GM23248 (cell line): ENCODE data around the gene ITLN1. TPM values are rescaled to one million over a fixed set of nuclear protein-coding genes. Genes with fewer than 3 reads are reported as not detected.

ENCODE experiments used
- DNase-seq: peaks from one replicate; pipeline ENCODE4 v3.0.0-alpha.2; 2015
- H2AFZ ChIP-seq: fragments of 200-600 bp; sonication (generic); 2 replicates; pipeline ENCODE4 v1.6.1; 2016; ENCODE audit warnings: antibody characterized with exemption
- H3F3A ChIP-seq: fragments of 200-600 bp; sonication (generic); 2 replicates; pipeline ENCODE4 v1.6.1; 2016; ENCODE audit warnings: mild to moderate bottlenecking, antibody characterized with exemption, mixed run types; ENCODE audit not compliant: insufficient read depth
- H3K27ac ChIP-seq: fragments of 200-600 bp; sonication (generic); 2 replicates; pipeline ENCODE4 v1.5.1; 2016; ENCODE audit warnings: mild to moderate bottlenecking
- H3K27me3 ChIP-seq: fragments of 200-600 bp; sonication (generic); replicated peaks from 2 replicates; pipeline ENCODE4 v1.6.1; 2016; ENCODE audit warnings: mild to moderate bottlenecking; ENCODE audit not compliant: insufficient read depth
- H3K36me3 ChIP-seq: fragments of 200-600 bp; sonication (generic); 2 replicates; pipeline ENCODE4 v1.6.1; 2016; ENCODE audit warnings: low read depth, mild to moderate bottlenecking
- H3K4me1 ChIP-seq: fragments of 200-600 bp; sonication (generic); 2 replicates; pipeline ENCODE4 v1.6.1; 2016; ENCODE audit warnings: mild to moderate bottlenecking; ENCODE audit not compliant: insufficient read depth
- H3K4me2 ChIP-seq: fragments of 200-600 bp; sonication (generic); one replicate; pipeline ENCODE4 v1.6.1; 2016; ENCODE audit warnings: mild to moderate bottlenecking; ENCODE audit not compliant: unreplicated experiment
- H3K4me3 ChIP-seq: fragments of 200-600 bp; sonication (generic); 2 replicates; pipeline ENCODE4 v1.5.1; 2016; ENCODE audit warnings: mild to moderate bottlenecking
- H3K79me2 ChIP-seq: fragments of 200-600 bp; sonication (generic); 2 replicates; pipeline ENCODE4 v1.6.1; 2016; ENCODE audit warnings: mild to moderate bottlenecking; ENCODE audit not compliant: insufficient read depth
- H3K9ac ChIP-seq: fragments of 200-600 bp; sonication (generic); 2 replicates; pipeline ENCODE4 v1.6.1; 2016; ENCODE audit warnings: mild to moderate bottlenecking
- H3K9me2 ChIP-seq: fragments of 200-600 bp; sonication (generic); 2 replicates; pipeline ENCODE4 v1.6.1; 2016; ENCODE audit warnings: mixed run types, mild to moderate bottlenecking, moderate library complexity; ENCODE audit not compliant: insufficient read depth
- H3K9me3 ChIP-seq: fragments of 200-600 bp; sonication (generic); one replicate; pipeline ENCODE4 v1.6.1; 2017; ENCODE audit warnings: low read depth
- H4K20me1 ChIP-seq: fragments of 200-600 bp; sonication (generic); 2 replicates; pipeline ENCODE4 v1.6.0; 2016; ENCODE audit not compliant: insufficient read depth
- EZH2 ChIP-seq: fragments of 200-600 bp; sonication (generic); IDR thresholded peaks from 2 replicates; pipeline ENCODE4 v1.6.1; 2018; ENCODE audit warnings: antibody characterized with exemption, mild to moderate bottlenecking; ENCODE audit not compliant: insufficient read depth, poor library complexity, severe bottlenecking
- EZH2phosphoT487 ChIP-seq: fragments of 200-600 bp; sonication (generic); IDR thresholded peaks from 2 replicates; pipeline ENCODE4 v1.6.1; 2018; ENCODE audit warnings: antibody characterized with exemption, moderate library complexity, mild to moderate bottlenecking, low read depth; ENCODE audit not compliant: insufficient read depth
- WGBS, 2 experiments: methylation state at CpG; one replicate each; pipeline ENCODE4 v1.1.6; 2015 to 2017; ENCODE audit warnings: low lambda C conversion rate in 2 of 2, low coverage in 1 of 2; ENCODE audit errors: missing lambda C conversion rate in 2 of 2; 5-methylcytosine and 5-hydroxymethylcytosine counted together
- in situ Hi-C: fragments of 300-500 bp; cut with MboI; formaldehyde crosslinking; loops from 2 replicates; pipeline ENCODE4 v1.15.0; 2020
- polyA plus RNA-seq: library from polyadenylated mRNA; unstranded; fragments of >200 nt; fragmentation: Nextera tagmentation; extraction: Ambion mirVana; gene quantifications from 2 replicates; pipeline ENCODE4 v1.2.1, GENCODE V29; 2016
- total RNA-seq: library from RNA; depleted of rRNA; stranded (reverse); fragments of >200 nt; shearing (Covaris generic); gene quantifications from 2 replicates; pipeline ENCODE4 v1.2.3, GENCODE V29; 2014

ITLN1 gene
- total and polyA plus RNA-seq, 2 experiments from 2014 or later, result not detected

DNA sequence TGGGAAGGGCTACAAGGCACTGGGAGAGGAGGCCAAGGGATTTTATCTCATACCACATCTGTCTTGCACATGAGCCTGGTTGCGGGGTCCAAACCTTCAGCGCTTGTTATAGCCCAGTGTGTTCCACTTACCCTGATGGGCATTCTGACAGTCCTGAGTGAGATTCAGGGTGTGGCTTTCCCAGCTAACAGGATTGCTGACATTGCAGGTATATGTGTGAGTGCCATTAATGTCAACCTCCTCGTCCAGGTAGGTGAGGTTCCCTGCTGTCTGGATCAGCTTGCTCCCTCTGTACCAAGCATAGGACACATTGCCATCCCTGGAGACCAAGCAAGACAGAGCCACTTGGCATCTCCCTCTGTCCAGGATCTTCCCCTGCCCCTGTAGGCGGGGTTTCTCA lies 43.9 kb downstream of the ITLN1 start:
- Histone ChIP-seq H3K4me1 (no peaks in the 10 kb centered on the region), H3K36me3 (no peaks in the 10 kb centered on the region), H3K4me3 (no peak overlapping the region), H3K9me2 (no peaks in the 10 kb centered on the region), H3K4me2 (no peak overlapping the region), H3K27ac (no peak overlapping the region), H3K79me2 (no peaks in the 10 kb centered on the region), H3K9ac (no peak overlapping the region), H3K27me3 (0 out of 2 replicates have a peak, but pooled peaks cover 11% of the 10 kb centered on the region), H3K9me3 (no peaks in the 10 kb centered on the region), H3F3A (no peaks in the 10 kb centered on the region), H4K20me1 (no peaks in the 10 kb centered on the region), H2AFZ (no peak overlapping the region)
- in situ Hi-C loops, result no loop called here
- no peak for DNase-seq
- 20 to 26% methylated on average over 4 of the region's 4 CpGs for WGBS, 2 experiments
- TF ChIP-seq EZH2 (no peak), EZH2phosphoT487 (no peak)

DNA sequence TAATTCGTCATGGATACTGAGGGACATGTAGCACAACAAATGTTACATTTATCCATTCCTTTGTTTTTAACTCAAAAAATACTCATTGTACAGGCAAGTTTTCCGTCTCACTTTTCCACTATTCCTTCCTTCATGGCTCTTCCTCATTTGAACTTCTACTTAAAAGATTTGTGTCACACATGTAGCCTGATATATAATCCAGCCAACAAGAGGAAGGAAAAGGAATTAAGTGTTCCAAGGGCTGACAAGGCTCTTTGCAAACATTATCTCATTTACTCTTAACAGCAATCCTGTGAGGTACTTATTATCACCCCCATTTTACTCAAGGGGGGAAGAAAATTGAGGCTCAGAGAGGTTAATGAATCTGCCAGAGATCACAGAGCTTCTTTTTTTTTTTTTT lies 45.2 kb downstream of the ITLN1 start:
- Histone ChIP-seq H3K27ac (no peak overlapping the region), H3K36me3 (no peaks in the 10 kb centered on the region), H3K9ac (no peak overlapping the region), H3K79me2 (no peaks in the 10 kb centered on the region), H3K4me2 (no peak overlapping the region), H3K9me3 (no peaks in the 10 kb centered on the region), H4K20me1 (no peaks in the 10 kb centered on the region), H3F3A (no peaks in the 10 kb centered on the region), H2AFZ (no peak overlapping the region), H3K4me1 (no peaks in the 10 kb centered on the region), H3K4me3 (no peak overlapping the region), H3K27me3 (0 out of 2 replicates have a peak, but pooled peaks cover 11% of the 10 kb centered on the region), H3K9me2 (no peaks in the 10 kb centered on the region)
- in situ Hi-C loops, result no loop called here
- WGBS, 2 experiments, result 9 to 13% methylated on average over 2 of the region's 2 CpGs
- no peak for DNase-seq
- no peak for TF ChIP-seq EZH2
- TF ChIP-seq EZH2phosphoT487, result no peak

GRCh38 chr1:160838888-160839287 lies 46.1 kb downstream of the ITLN1 start:
- Histone ChIP-seq H3K9me3 (no peaks in the 10 kb centered on the region), H4K20me1 (no peaks in the 10 kb centered on the region), H3K4me2 (no peak overlapping the region), H3K36me3 (no peaks in the 10 kb centered on the region), H2AFZ (no peak overlapping the region), H3F3A (no peaks in the 10 kb centered on the region), H3K4me1 (no peaks in the 10 kb centered on the region), H3K4me3 (no peak overlapping the region), H3K27ac (no peak overlapping the region), H3K9ac (no peak overlapping the region), H3K9me2 (no peaks in the 10 kb centered on the region), H3K27me3 (0 out of 2 replicates have a peak, but pooled peaks cover 11% of the 10 kb centered on the region), H3K79me2 (no peaks in the 10 kb centered on the region)
- in situ Hi-C loops, result no loop called here
- TF ChIP-seq EZH2, result no peak
- 35 to 42% methylated on average over 7 of the region's 7 CpGs for WGBS, 2 experiments
- DNase-seq, result no peak

DNA sequence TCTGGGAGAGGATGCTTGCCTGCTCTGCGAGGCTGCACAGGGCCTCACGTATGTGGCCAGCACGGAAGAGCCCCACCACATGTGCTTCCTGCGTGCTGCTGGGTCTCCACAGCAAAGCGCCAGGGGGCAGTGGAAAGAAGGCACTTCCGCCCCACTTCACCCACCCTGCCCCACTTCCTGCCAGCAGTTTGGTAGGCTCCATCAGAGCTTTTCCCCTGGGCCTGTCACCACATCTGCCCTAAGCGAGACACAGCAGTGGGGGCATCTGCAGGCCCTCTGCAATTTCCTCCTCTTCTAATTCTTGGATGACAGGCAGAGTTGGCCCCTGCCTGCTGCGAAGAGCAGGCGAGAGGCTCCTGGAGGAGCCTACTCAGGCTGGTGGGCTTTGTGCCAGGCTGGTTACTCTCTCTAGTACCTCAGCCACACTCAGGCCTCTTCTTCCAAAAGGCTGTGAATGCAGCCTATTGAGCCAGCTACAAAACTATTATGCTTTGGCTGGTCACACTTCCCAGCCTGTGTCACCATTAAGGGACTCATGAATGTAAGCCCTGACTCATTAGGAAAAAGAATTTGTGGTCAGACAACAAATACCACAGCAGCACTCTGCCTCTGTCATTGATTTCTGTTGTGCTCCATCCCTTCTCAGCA lies 47.3 kb downstream of the ITLN1 start:
- TF ChIP-seq EZH2phosphoT487 (no peak), EZH2 (no peak)
- 0 out of 2 replicates have a peak, but pooled peaks cover 6% of the 10 kb centered on the region for H3K27me3 ChIP-seq
- no peaks in the 10 kb centered on the region for H4K20me1 ChIP-seq
- no peaks in the 10 kb centered on the region for H3K79me2 ChIP-seq
- no peaks in the 10 kb centered on the region for H3K9me3 ChIP-seq
- peak; percentile 67 for DNase-seq
- 22 to 28% methylated on average over 9 of the region's 9 CpGs for WGBS, 2 experiments
- in situ Hi-C loops, result no loop called here
- no peak overlapping the region for H3K4me3 ChIP-seq
- H3F3A ChIP-seq, result no peaks in the 10 kb centered on the region
- H3K9ac ChIP-seq, result no peak overlapping the region
- no peak overlapping the region for H3K27ac ChIP-seq
- no peaks in the 10 kb centered on the region for H3K36me3 ChIP-seq
- H3K4me1 ChIP-seq, result no peaks in the 10 kb centered on the region
- no peak overlapping the region for H3K4me2 ChIP-seq
- H2AFZ ChIP-seq, result no peak overlapping the region
- no peaks in the 10 kb centered on the region for H3K9me2 ChIP-seq
